CD4-positive, alpha-beta T cell treated with Interleukin-12 subunit alpha and Interleukin-12 subunit beta, for 1 hour (primary cell): ENCODE measurements around the gene LRCOL1.

Experiments
- DNase-seq: peaks from one replicate; pipeline ENCODE4 v3.0.0-alpha.2; 2020

The LRCOL1 gene

GRCh38 chr12:132618683-132619043 lies 8.3 kb upstream of the LRCOL1 start, which contains the start of gene P2RX2:
Gene P2RX2 (plus strand): TSS chr12:132618776. CDS start chr12:132618817, 41 bp downstream.
- no peak for DNase-seq

GRCh38 chr12:132617822-132618682 lies 7.7 kb upstream of the LRCOL1 start:
- no peak for DNase-seq

- DNase-seq = no peak
Observed at GRCh38 chr12:132617135-132617701, 6.8 kb upstream of the LRCOL1 start.

GRCh38 chr12:132615579-132616038 lies 5.2 kb upstream of the LRCOL1 start:
- no peak for DNase-seq

- peak; percentile 79 for DNase-seq
Observed at GRCh38 chr12:132614861-132615578, 4.6 kb upstream of the LRCOL1 start.

GRCh38 chr12:132614029-132614428 lies 3.6 kb upstream of the LRCOL1 start:
- no peak for DNase-seq

GRCh38 chr12:132611620-132612019 lies 1.2 kb upstream of the LRCOL1 start:
- DNase-seq = no peak

GRCh38 chr12:132610866-132611602 lies 652 bp upstream of the LRCOL1 start:
- DNase-seq = no peak

- no peak for DNase-seq
Observed at GRCh38 chr12:132608231-132609171, 1.9 kb downstream of the LRCOL1 start.

- no peak for DNase-seq
Observed at GRCh38 chr12:132606927-132607326, 3.5 kb downstream of the LRCOL1 start.

GRCh38 chr12:132606466-132606865 lies 3.9 kb downstream of the LRCOL1 start:
- DNase-seq = no peak

GRCh38 chr12:132605892-132606291 lies 4.5 kb downstream of the LRCOL1 start:
- DNase-seq = no peak

GRCh38 chr12:132604668-132605441 lies 5.5 kb downstream of the LRCOL1 start:
- no peak for DNase-seq

GRCh38 chr12:132604151-132604618 lies 6.2 kb downstream of the LRCOL1 start:
- no peak for DNase-seq

GRCh38 chr12:132603240-132604150 lies 6.9 kb downstream of the LRCOL1 start:
- no peak for DNase-seq

GRCh38 chr12:132602572-132603239 lies 7.7 kb downstream of the LRCOL1 start:
- no peak for DNase-seq

- no peak for DNase-seq
Observed at GRCh38 chr12:132601171-132601883, 9.1 kb downstream of the LRCOL1 start.
